ENCODE data around the gene SLC5A7.

DNA sequence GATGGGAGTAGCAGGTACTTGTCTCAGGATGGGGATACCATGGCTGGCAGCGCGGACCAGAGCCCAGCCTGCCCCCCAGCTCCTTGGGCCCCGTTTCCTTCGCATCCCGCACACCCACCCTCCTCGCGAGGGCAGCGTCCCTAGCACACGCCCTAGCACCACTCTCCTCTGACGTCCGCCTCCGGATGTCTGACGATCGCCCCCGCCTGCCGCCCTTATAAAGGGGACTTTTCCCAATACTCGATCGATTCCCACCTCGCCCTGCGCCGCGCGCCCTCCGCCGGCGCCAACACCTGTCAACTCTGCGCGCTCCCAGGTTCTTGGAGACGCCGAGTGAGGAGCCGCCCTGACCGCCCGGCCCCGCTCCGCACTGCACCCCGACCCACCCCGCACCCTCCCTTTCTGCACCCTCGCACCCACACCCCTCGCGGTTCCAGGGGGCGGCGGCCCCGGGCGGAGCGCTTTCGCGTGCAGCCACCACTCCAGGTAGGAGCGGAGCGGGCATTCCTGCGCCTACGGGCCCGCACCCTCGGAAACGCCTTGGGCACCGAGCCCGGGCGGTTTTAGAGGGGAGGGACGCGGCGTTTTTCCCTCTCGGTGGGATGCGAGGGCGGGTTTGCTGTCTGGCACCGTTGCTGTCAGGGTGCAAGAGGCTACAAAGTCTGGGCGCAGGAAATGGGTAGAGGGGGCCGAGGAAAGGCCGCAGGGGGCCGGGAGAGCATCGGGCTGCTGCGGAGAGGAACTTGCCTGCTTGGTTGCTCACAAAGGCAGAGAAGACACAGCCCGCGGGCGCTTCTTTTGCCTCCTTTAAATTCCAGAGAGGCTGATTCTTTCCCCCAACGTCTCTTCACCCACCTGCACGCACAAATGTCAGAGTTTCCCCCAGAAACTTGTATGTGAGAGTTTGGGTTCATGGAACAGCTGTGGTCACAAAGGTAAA lies at the start of gene SLC5A7:
- TF ChIP-seq, protein P1, sequence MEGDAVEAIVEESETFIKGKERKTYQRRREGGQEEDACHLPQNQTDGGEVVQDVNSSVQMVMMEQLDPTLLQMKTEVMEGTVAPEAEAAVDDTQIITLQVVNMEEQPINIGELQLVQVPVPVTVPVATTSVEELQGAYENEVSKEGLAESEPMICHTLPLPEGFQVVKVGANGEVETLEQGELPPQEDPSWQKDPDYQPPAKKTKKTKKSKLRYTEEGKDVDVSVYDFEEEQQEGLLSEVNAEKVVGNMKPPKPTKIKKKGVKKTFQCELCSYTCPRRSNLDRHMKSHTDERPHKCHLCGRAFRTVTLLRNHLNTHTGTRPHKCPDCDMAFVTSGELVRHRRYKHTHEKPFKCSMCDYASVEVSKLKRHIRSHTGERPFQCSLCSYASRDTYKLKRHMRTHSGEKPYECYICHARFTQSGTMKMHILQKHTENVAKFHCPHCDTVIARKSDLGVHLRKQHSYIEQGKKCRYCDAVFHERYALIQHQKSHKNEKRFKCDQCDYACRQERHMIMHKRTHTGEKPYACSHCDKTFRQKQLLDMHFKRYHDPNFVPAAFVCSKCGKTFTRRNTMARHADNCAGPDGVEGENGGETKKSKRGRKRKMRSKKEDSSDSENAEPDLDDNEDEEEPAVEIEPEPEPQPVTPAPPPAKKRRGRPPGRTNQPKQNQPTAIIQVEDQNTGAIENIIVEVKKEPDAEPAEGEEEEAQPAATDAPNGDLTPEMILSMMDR (IDR thresholded peaks at IDR 0.05), result no peak
- TF ChIP-seq POLR2A (IDR thresholded peaks at IDR 0.05) (no peak), POLR2AphosphoS5 (IDR thresholded peaks at IDR 0.05; ENCODE audit: insufficient read depth in 1 of 2, low read depth in 1 of 2) (no peak)
